Erythroblast (primary cell): ENCODE results near the gene DIP2C.

Source experiments
- GATA1 ChIP-seq: IDR thresholded peaks from 2 replicates; pipeline ENCODE4 v1.6.1; 2011; ENCODE audit warnings: low read depth, mild to moderate bottlenecking, control low read depth, low read length, moderate library complexity
- POLR2A ChIP-seq: IDR thresholded peaks from 2 replicates; pipeline ENCODE4 v1.6.1; 2011; ENCODE audit warnings: mild to moderate bottlenecking, low read length

DNA sequence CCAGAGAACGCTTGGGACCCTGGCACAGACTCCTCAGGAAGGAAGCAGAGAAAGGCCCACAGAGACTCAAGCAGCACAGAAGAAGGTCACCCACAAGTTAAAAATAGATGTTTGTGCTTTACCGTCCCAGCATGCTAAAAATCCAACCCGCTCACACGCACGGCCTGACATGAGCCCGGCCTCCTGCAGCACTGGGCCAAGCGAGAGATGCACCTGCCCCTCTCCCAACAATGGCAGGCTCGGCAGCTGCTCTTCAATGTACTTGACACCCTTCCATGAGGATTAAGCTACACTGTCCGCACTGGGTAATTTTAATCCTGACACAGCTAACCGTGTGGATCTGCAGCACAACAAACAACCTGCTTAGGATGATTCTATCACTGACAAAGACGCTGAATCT, 9.3 kb downstream of the DIP2C start:
- no peak for TF ChIP-seq POLR2A
- TF ChIP-seq GATA1: no peak
